NCI-H2029 (cell line): Measurements from ENCODE around the gene PLPP1.
A peak's percentile ranks its signal among the peaks of the same experiment; 100 is the strongest.
"Not testable (repeated sequence)": the region's sequence is repeated elsewhere in the genome, so short reads cannot be mapped to it uniquely, and the experiment has no call there.

Source experiments
- DNase-seq: peaks from one replicate; lab custom pipeline; 2025; lab: John Stamatoyannopoulos, UW

The PLPP1 gene

DNA sequence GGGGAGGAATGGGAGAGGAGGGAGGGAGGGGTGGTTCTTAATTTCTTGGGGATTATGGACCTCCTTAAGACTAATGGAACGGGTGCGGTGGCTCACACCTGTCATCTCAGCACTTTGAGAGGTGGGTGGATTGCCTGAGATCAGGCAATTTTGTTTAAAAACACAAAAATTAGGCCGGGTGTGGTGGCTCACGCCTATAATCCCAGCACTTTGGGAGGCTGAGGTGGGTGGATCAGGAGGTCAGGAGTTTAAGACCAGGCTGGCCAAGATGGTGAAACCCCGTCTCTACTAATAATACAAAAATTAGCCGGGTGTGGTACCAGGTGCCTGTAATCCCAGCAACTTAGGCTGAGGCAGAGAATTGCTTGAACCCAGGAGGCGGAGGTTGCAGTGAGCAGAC, 30.8 kb downstream of the PLPP1 start:
- DNase-seq: not testable (repeated sequence)

DNA sequence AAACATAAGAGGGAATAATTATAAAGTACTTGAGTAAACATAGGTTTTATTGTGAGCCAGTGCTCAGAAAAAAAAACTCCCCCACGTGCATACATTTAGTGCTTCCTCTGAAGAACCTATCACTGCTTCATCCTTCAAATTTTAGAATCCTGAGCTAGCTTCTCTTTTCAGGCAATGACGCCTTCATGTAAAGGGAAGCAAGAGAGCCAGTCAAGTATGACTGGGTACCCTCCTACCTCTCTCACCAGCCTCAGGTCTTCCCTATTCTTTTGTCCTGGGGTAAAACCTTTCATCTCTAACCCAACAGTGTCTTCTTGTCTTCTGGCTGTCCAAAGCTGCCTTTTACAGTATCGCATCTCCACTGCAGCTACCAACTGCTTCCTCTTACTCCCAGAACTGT, 32.0 kb downstream of the PLPP1 start:
- no peak for DNase-seq

DNA sequence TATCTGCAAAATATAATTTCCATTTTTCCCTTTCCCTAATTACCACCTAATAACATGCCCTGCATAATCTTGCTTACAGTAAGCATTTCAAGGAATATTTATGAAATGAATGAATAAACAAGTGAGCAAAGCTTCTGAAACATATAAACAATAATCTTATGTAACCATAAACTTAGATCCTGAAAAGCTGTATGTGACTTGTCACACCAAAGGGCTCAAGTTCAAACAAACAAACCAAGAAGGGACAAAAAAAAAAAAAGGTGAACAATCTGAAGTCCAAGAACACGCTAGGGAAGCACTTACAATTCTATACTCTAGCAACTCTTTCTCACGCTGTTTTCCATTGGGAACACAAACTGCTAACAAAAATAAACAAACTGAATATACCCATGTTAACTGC, 36.3 kb downstream of the PLPP1 start:
- DNase-seq: no peak

DNA sequence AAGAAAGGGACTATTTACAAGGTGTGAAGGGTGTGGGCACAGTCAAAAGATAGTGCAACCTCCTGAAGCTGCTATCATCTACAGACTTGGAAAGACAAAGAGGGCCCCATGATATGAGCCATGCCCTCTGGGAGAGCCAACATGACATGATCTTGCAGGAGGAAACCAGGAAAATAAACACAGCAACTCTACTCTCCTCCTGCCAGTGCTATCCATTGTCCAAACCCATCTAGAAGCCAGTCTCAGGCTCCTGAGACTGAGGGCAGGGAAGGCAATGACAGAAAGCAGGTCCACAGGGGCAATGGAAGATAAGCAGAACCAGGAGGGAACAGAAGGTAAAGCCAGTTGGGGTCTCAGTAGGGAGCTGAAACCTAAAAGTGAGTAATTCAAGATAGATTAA, 37.1 kb downstream of the PLPP1 start:
- DNase-seq: no peak

DNA sequence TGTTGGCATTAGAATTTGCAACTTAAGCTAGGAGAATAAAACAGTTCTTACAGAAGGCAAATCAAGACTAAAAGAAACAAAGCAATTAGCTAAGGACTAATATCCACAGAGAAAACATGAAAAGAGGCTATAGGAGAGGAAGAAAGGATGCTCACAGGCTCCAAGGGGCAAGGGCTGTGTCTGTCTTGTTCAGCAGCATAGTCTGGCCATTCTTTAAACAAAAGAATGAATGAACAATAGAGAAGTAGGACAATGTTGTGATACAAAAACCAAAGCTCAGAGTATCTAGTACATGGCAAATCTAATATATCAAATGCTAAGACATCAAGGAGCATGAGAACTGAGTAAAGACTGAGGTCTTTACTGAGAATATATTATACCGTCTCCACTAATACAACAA, 39.5 kb downstream of the PLPP1 start:
- no peak for DNase-seq

DNA sequence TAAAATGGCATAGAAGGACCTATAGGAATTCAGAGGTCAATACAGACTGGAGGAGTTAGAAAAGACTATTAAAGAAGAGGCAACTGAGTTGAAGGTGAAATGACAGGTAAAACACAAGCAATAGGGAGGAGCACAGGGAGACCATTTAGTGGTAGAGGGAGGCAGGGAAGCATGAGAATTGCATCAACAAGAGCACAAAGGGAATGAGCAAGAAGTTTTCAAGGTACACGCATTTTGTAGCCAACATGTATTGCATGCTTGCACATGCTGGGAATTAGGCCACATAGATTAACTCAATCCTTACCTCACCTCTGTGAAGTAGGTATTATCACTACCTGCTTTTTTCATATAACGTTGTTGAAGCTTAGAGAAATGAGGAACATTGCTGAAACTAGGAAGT, 42.3 kb downstream of the PLPP1 start:
- no peak for DNase-seq

DNA sequence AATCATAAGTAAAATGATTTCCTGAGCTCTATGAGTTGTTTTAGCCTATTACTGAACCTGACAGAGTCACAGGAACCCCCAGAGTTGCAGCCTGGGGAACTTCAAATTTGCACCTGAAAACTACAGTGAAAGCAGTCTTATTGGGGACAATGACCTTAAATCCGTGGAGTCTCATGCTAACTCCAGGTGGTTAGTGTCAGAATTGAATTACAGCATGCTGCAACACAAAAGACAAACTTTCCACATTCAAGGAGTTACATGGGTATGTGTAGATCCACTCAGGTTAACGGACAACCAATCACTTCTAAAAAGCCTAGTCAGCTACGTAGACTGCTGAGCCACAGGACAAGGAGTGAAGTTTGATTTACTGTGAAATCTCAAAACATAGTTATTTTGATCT, 49.7 kb downstream of the PLPP1 start:
- DNase-seq: no peak

DNA sequence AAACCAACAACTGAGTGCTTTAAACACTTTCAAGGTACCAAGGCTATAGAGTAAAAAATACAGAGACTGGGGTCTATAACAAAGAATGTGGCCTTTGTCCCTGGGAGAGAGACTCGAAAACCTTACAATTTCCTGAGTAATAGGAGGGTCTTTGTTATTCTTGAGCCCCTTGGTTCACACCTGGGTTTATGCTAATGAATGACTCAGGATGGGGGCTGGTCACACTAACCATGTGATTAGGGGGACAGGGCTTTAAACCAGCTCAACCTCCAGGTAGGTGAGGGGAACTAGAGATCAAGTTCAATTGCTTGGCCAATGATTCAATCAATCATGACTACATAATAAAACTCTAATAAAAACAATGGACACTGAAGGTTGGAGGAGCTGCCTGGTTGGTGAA, 50.2 kb downstream of the PLPP1 start:
- no peak for DNase-seq

DNA sequence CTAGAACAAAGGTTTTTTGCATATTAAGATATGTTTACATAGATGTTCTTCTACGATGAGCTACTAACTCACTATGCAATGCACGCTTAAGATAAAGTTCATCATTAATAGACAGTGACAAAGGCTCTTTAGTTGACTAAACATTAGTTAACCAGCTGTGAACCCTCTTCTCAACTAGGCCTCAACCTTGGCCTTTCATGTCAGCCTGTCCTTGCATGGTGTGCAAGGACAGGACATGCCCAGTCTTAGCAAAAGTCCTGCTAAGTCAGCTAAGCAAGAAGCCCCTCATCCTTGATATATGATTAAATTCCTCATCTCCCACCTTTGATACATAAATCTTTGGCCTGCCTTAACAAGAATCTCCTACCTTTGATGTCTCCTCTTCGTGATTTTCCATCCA, 50.9 kb downstream of the PLPP1 start:
- no peak for DNase-seq

DNA sequence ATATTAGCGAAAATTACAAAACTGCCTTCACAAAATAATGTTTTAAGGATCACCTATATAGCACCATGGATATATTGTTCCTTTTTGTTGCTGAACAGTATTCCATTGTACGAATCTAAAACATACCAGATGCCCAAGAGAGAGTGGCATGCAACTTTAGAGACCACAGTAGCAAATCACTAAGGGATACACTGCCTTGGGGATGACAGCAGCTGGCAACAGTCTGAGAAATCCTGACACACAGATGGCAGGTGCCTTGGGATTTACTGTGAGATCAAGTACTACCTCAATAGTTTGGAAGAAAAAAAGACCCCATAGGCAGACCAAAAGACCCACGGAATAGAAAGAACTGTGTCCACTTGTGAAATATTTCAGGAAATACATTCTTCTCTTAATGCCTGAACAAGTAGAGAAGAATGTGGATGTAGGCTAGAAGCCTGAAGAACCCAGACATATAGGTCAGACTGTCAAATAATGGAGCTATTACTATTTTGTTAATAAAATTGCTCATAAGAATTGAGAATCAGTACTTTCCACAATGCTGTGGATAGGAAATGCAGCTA, 53.4 kb downstream of the PLPP1 start:
- DNase-seq: no peak

DNA sequence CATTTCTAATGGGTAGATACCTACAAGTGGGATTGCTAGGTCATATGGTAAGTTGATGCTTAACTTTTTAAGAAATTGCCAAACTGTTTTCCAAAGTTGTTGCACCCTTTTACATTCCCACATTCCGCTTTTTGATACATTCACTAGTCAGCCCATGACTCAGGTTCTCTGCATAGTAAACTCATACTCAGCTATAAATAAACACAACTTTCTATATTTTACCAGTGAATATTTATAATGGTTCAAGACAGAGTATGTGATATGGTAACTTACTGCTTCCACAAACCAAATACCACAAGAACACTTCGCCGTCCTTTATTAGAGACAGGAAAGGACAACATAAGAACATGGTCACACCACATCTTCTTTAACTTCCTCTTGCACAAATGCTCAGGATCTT, 54.0 kb downstream of the PLPP1 start:
- DNase-seq: no peak

DNA sequence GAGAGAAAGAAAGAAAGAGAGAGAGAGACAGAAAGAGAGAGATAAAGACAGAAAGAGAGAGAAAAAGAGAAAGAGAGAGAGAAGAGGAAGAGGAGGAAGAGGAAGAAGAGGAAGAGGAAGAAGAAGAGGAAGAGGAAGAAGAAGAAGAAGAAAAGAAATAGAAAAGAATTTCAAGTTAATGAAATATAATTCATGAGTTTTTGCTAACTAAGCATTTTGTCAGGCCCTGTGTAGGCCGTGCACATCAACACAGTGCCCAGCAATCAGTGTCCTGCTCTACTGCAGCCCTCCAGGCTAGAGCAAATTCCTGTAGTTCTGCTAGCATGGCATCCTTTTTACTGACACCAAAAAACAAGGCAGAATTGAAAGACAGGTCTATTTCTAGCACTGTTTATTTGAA, 62.1 kb downstream of the PLPP1 start:
- no peak for DNase-seq

DNA sequence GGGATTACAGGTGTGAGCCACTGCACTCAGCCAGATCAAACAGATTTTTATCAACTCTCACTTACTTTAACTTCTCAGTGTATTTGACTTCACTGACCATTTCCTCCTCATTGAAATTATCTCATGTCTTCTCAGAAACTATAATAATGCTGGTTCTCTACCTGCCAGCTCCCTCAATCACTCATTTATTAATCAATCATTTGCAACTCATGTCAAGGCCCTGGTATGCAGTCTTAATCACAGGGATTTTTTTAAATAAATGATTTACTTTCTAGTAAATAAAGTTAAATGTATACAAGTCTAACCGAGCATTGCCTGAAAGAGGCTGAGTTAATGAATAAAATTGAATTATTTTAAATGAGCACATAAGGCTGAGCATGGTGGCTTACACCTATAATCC, 63.3 kb downstream of the PLPP1 start:
- no peak for DNase-seq

DNA sequence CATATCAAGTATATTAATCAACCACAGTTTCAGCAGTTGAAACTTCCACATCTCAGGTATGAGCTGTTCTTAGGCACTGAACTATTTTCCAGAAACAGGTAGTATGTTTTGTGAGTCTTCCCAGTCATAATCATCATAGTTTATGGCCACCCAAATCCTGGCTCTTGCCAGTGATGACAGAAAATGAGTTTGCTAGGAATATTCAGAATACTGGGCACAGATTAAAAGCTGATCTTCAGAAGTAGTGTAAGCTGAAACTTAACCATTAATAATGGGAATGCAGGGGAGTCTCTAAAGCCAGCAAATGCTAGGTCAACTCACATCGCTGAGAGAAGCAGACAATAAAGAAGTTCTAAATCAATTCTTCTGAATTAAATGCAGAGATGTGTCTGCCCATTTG, 64.5 kb downstream of the PLPP1 start:
- DNase-seq: no peak

DNA sequence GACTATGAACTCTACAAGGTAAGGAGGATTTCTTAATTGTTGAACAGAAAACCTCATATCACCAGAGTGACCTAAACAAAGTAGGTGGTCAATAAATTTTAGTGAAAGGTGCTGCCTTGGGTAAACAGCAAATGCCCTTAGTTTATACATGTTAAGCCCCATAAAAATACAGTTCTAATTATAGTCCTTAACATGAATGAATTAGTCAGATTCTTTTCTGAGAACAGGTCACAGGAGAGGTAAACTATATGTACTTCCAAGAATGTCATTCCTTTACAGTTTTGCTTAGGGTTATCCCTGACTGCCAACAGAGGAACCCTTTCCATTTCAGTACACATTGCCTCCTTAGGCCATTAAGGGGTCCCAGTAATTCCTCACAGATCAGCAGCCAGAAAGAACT, 64.9 kb downstream of the PLPP1 start:
- DNase-seq: no peak

DNA sequence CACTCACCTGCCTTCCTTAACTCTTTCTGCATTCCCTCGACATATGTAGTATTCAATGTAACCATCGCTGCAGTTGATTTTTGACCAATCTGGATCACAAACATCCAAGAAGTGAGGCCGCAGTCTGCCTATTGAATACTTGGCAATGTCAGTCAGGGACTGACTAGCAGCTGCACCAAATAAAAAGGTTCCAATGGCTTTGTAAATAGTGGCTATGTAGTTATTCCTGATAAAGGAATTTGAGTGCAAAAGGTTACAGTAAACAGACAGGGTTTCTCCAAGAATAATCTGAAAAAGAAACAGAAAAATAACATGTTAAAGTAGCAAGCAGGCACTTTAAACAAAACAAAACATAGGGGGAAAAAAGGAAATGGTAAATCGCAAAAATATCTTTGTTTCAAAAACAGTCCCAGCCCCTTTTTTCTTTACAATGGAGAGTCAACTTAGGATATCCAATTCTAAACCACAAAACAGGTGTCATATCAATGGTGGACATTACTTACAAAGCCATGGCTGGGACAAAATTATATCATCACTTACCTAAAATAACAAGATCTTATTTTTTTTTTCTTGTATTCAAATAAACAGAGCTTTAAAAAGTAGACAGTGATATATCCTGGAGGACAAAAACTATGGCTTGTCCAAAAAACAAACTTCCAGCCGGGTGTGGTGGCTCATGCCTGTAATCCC, 66.8 kb downstream of the PLPP1 start:
- DNase-seq: peak; percentile 14

DNA sequence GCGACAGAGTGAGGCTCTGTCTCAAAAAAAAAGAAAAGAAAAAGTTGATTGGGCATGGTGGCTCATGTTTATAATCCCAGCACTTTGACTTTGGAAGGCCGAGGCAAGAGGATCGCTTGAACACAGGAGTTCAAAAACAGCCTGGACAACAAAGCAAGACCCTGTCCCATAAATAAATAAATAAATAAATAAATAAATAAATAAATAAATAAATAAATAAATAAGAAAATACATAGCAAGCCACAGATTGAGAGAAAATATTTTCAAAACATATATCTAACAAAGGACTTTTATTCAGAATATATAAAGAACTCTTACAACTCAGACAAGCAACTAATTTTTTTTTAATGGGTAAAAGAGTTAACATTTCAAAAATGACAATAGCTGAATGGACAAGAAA, 71.2 kb downstream of the PLPP1 start:
- DNase-seq: no peak

DNA sequence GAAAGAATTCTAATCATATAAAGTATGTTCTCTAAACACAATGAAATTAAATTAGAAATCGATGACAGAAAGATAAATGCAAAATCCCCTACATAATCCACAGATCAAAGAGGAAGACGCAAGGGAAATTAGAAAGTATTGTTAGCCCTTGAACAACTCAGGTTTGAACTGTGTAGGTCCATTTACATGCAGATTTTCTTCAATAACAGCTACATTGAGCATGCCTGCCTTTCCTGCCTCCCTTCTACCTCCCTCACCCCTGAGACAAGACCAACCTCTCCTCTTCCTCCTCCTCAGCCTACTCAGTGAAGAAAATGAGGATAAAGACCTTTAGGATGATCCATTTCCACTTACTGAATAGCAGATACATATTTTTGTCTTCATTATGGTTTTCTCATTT, 75.2 kb downstream of the PLPP1 start:
- DNase-seq: no peak

DNA sequence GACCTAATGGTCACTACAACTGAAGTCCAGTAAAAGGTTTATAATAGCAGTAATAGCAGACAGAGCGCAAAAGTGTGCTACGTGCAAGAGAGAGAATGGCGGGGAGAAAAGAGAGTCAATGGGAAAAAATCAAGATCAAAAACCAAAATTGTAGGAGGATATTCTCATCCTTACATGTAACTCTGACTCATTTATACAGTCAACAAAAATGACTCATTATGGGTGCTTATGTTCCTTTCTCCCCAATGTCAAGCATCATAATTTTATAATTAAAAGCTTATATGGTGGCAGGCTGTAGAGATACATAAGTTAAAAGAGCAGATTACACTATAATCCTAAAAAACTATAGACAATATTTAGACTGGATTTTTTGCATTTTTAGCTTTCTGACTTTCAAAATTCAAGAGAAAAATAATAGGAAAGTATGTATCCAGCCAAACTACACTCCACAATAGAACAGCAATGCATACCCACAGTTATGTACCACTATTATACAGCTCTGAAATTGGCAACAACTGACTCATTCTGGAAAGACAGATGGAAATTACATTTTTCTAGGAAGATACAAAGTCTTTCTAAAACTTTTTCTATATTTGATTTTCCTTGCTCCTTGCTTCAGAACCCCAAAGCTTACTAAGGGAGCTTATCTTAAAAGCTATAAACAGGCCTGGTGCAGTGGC, 78.4 kb downstream of the PLPP1 start:
- no peak for DNase-seq

DNA sequence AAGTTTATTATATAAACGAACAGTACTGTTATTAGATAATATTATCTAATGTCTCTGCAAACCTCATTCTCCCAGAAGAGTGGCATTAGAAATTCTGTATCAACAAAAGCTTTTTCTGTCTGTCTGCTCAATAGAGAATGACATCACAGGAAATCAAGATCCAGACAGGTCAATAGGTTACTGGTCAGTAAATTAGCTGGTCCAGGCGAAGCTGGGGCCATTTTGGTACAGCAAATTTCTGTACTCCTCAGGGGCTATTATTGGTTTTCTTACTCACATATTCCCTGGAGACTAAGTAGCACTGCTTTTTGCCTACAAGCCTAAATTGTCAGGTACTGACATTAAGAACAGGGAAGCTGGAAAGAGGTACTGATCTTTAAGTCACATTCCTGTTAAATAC, 80.5 kb downstream of the PLPP1 start:
- no peak for DNase-seq

DNA sequence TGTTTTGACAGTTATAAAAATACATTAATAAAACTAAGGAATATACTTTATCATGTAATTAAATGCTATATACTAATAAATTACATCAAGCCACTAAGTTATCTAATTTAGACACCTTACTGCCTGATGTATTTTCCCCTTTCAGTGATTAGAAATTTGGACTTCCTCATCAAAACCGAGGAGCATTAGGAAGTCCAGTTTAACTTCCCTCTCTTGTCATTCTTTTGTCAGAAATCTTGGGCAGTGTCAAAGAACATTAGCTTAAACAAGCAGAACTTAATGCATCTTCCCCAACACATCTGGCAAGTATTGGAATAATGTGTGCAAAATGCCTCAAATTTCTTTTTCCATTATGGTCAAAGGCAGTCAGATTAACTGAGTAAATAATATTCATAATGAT, 81.6 kb downstream of the PLPP1 start:
- DNase-seq: no peak

DNA sequence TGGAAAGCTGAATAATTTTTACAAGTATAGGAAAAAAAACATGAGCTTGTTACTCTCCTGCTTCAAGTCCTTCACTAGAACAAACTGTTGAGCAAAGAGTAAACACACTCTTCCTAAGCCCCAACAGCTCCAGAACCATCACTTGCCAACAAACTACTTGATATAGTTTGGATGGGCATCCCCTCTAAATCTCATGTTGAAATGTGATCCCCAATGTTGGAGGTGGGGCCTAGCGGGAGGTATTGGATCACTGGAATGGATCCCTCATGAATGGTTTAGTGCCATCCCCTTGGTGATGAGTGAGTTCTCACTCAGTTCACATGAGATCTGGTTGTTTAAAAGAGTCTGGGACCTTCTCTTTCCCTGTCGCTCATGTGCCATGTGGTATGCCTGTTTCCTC, 82.8 kb downstream of the PLPP1 start:
- no peak for DNase-seq

DNA sequence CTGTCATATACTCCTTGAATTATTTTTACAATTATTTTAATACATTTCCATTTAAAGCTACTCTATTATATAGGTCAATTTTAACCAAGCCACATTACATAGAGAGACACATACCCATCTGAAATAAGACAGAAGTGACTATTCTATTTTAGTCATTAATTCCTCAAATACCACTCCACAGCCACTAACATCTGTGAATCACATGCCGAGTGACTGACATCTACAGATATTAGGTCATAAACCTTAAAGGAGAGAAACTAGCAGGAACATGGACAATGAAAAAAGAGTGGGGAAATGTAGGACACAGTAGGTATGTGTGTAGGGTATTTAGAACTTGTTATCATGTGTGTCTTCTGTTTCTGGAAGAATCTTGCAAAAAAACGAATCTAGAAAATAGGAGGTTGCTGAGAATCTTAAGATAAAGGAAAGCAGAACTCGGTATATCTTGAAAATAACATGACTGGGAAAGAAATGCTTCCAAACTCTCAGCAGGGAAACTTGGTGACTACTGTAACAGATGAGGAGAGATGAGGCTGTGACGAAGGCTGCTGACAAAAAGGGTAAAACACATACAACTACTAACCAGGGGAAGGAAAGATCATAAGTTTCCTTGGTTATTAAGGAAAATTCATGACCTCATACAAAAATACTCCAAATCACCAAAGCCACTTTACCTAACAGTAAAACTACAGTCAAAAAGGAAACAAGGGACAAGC, 84.6 kb downstream of the PLPP1 start:
- DNase-seq: no peak
